Adipose tissue (tissue), 3 donors: Measurements from ENCODE around the gene UNC79. TPM values are rescaled to one million over a fixed set of nuclear protein-coding genes. Genes with fewer than 3 reads are reported as not detected.

Experiments used
- H3K27ac ChIP-seq: one replicate; pipeline ENCODE4 v1.5.1; 2013; ENCODE audit warnings: low read depth, low read length
- WGBS, 3 donors: extraction: QIAGEN DNeasy Blood & Tissue Kit; methylation state at CpG; one replicate each; pipeline ENCODE4 v1.1.7; 2013; 5-methylcytosine and 5-hydroxymethylcytosine counted together
- polyA plus RNA-seq, 3 donors: library from polyadenylated mRNA; stranded (reverse); fragments of 200-250 nt; gene quantifications; one replicate each; pipeline ENCODE4 v1.2.3, GENCODE V29; 2013
- donor health status: healthy with polysubstance abuse.
- donor health status: Bipolar disorder and iron deficiency.
- donor health status: healthy.

UNC79 gene
- polyA plus RNA-seq, 3 donors = 0.10 to 0.63 (median 0.11) TPM

GRCh38 chr14:93731753-93732152, 301.0 kb downstream of the UNC79 start:
- H3K27ac ChIP-seq = no peak overlapping the region
- 46 to 62% (median 49%) methylated on average over 7 of the region's 7 CpGs for WGBS, 3 donors

- 84 to 91% (median 85%) methylated on average over 10 of the region's 10 CpGs for WGBS, 3 donors
- no peak overlapping the region for H3K27ac ChIP-seq
Observed at GRCh38 chr14:93732524-93732923, 301.8 kb downstream of the UNC79 start.

GRCh38 chr14:93733231-93733630, 302.5 kb downstream of the UNC79 start:
- no peak overlapping the region for H3K27ac ChIP-seq
- 50 to 69% (median 61%) methylated on average over 11 of the region's 11 CpGs for WGBS, 3 donors

- no peak overlapping the region for H3K27ac ChIP-seq
- 64 to 68% (median 66%) methylated on average over 6 of the region's 6 CpGs for WGBS, 3 donors
Observed at GRCh38 chr14:93733631-93734030, 302.9 kb downstream of the UNC79 start.

- 77 to 86% (median 85%) methylated on average over 24 to 25 of the region's 25 CpGs for WGBS, 3 donors
- H3K27ac ChIP-seq = no peak overlapping the region
Observed at GRCh38 chr14:93734086-93734822, 303.5 kb downstream of the UNC79 start.

GRCh38 chr14:93735206-93735605, 304.5 kb downstream of the UNC79 start:
- H3K27ac ChIP-seq = no peak overlapping the region
- 80 to 89% (median 89%) methylated on average over 12 of the region's 12 CpGs for WGBS, 3 donors

- no peak overlapping the region for H3K27ac ChIP-seq
- WGBS, 3 donors = 62 to 83% (median 82%) methylated on average over 7 to 10 of the region's 10 CpGs
Observed at GRCh38 chr14:93736378-93737014, 305.8 kb downstream of the UNC79 start.

GRCh38 chr14:93737634-93738033, 306.9 kb downstream of the UNC79 start:
- WGBS, 3 donors = 54 to 62% (median 56%) methylated on average over 11 of the region's 11 CpGs
- H3K27ac ChIP-seq = no peak overlapping the region

- WGBS, 3 donors = 77 to 91% (median 88%) methylated on average over 12 of the region's 12 CpGs
- no peak overlapping the region for H3K27ac ChIP-seq
Observed at GRCh38 chr14:93741556-93742230, 311.0 kb downstream of the UNC79 start.

- WGBS, 3 donors = 67 to 82% (median 72%) methylated on average over 8 of the region's 8 CpGs
- no peak overlapping the region for H3K27ac ChIP-seq
Observed at GRCh38 chr14:93742761-93743160, 312.0 kb downstream of the UNC79 start.

- 79 to 89% (median 88%) methylated on average over 26 of the region's 26 CpGs for WGBS, 3 donors
- no peak overlapping the region for H3K27ac ChIP-seq
Observed at GRCh38 chr14:93743270-93744060, 312.7 kb downstream of the UNC79 start.

GRCh38 chr14:93744176-93744575, 313.4 kb downstream of the UNC79 start:
- WGBS, 3 donors = 58 to 86% (median 85%) methylated on average over 14 of the region's 14 CpGs
- no peak overlapping the region for H3K27ac ChIP-seq

- H3K27ac ChIP-seq = no peak overlapping the region
- WGBS, 3 donors = 47 to 70% (median 58%) methylated on average over 8 of the region's 8 CpGs
Observed at GRCh38 chr14:93744876-93745275, 314.1 kb downstream of the UNC79 start.

GRCh38 chr14:93745603-93746273, 315.0 kb downstream of the UNC79 start:
- H3K27ac ChIP-seq = no peak overlapping the region
- WGBS, 3 donors = 55 to 80% (median 70%) methylated on average over 13 of the region's 13 CpGs

GRCh38 chr14:93747102-93747501, 316.4 kb downstream of the UNC79 start:
- WGBS, 3 donors = 73 to 83% (median 74%) methylated on average over 15 of the region's 15 CpGs
- no peak overlapping the region for H3K27ac ChIP-seq

GRCh38 chr14:93747560-93747959, 316.8 kb downstream of the UNC79 start:
- H3K27ac ChIP-seq = no peak overlapping the region
- 86 to 94% (median 93%) methylated on average over 1 of the region's 1 CpG for WGBS, 3 donors

- 46 to 80% (median 78%) methylated on average over 21 to 25 of the region's 25 CpGs for WGBS, 3 donors
- H3K27ac ChIP-seq = no peak overlapping the region
Observed at GRCh38 chr14:93748208-93749075, 317.7 kb downstream of the UNC79 start.
